B cell (primary cell): ENCODE data around the gene SASS6. TPM values are rescaled to one million over a fixed set of nuclear protein-coding genes. Genes with fewer than 3 reads are reported as not detected.
A peak's percentile ranks its signal among the peaks of the same experiment; 100 is the strongest.

Experiments
- ATAC-seq: fragments of 200-7000 bp; cut with Tn5 transposase; one replicate; pipeline ENCODE4 v1.10.0; 2021; ENCODE audit warnings: low read depth, mild to moderate bottlenecking, moderate number of reproducible peaks, moderate library complexity
- CTCF ChIA-PET: fragments of 350-600 bp; sonication (Branson Sonifier 250); formaldehyde crosslinking; loops from one replicate; lab custom pipeline; 2021; ENCODE audit warnings: antibody characterized with exemption, inconsistent platforms; lab: Charles Lee
- POLR2A ChIA-PET: fragments of 350-600 bp; sonication (Branson Sonifier 250); formaldehyde crosslinking; loops from one replicate; lab custom pipeline; 2021; ENCODE audit warnings: antibody characterized with exemption; lab: Charles Lee
- DNase-seq: peaks from one replicate; pipeline ENCODE4 v3.0.0; 2013
- H2AFZ ChIP-seq: 2 replicates; pipeline ENCODE4 v1.6.1; 2012; ENCODE audit warnings: mild to moderate bottlenecking, low read depth, low read length; ENCODE audit not compliant: insufficient read depth, poor library complexity, severe bottlenecking
- H3K27ac ChIP-seq, 2 donors: 1 replicate in 1 of 2; 2 replicates in 1 of 2; pipeline ENCODE4 v1.5.1; 2012 to 2013; ENCODE audit warnings: low read length in 2 of 2, mild to moderate bottlenecking in 2 of 2, moderate library complexity in 1 of 2
- H3K27me3 ChIP-seq, 4 experiments: fragments of 200-600 bp in 1 of 4; sonication (generic) in 1 of 4; replicated peaks in 1 of 4; 1 replicate in 2 of 4; 2 replicates in 2 of 4; pipeline versions ENCODE4 v1.6.1 to v1.7.0; 2013 to 2016; ENCODE audit warnings: low read length in 3 of 4, mild to moderate bottlenecking in 2 of 4, mixed read lengths in 1 of 4, moderate library complexity in 1 of 4; ENCODE audit not compliant: insufficient read depth in 4 of 4, control insufficient read depth in 3 of 4; ENCODE audit errors: control extremely low read depth in 1 of 4
- H3K36me3 ChIP-seq, 2 experiments: replicated peaks in 1 of 2; 1 replicate in 1 of 2; 2 replicates in 1 of 2; pipeline versions ENCODE4 v1.6.1 to v1.7.1; 2013; ENCODE audit warnings: low read length in 1 of 2; ENCODE audit not compliant: insufficient read depth in 2 of 2, control insufficient read depth in 1 of 2; ENCODE audit errors: control extremely low read depth in 1 of 2, extremely low read depth in 1 of 2
- H3K4me1 ChIP-seq, 2 donors: fragments of 200-600 bp in 1 of 2; sonication (generic) in 1 of 2; 1 replicate in 1 of 2; 2 replicates in 1 of 2; pipeline versions ENCODE4 v1.5.1 to v1.6.1; 2013 to 2017; ENCODE audit warnings: low read length in 2 of 2; ENCODE audit not compliant: control insufficient read depth in 2 of 2, insufficient read depth in 2 of 2
- H3K4me2 ChIP-seq: replicated peaks from 2 replicates; pipeline ENCODE3; 2012; ENCODE audit warnings: mild to moderate bottlenecking, low read depth, low read length; ENCODE audit not compliant: poor library complexity, severe bottlenecking
- H3K4me3 ChIP-seq, 5 experiments: fragments of 200-600 bp in 1 of 5; sonication (generic) in 1 of 5; 1 replicate in 3 of 5; 2 replicates in 2 of 5; pipeline versions ENCODE4 v1.5.1 to v1.7.0; 2011 to 2016; ENCODE audit warnings: low read length in 4 of 5, mild to moderate bottlenecking in 4 of 5, low read depth in 2 of 5, control low read depth in 1 of 5, moderate library complexity in 1 of 5; ENCODE audit not compliant: insufficient read depth in 1 of 5; ENCODE audit errors: control extremely low read depth in 1 of 5, extremely low read depth in 1 of 5
- H3K79me2 ChIP-seq: fragments of 200-600 bp; sonication (generic); one replicate; pipeline ENCODE4 v1.6.0; 2016; ENCODE audit warnings: low read length; ENCODE audit not compliant: control insufficient read depth, insufficient read depth
- H3K9ac ChIP-seq: fragments of 200-600 bp; sonication (generic); 2 replicates; pipeline ENCODE4 v1.6.1; 2017; ENCODE audit warnings: mild to moderate bottlenecking, low read length, moderate library complexity
- H3K9me3 ChIP-seq, 3 donors: one replicate each; pipeline versions ENCODE4 v1.6.1 to v1.7.1; 2013; ENCODE audit warnings: low read length in 2 of 3; ENCODE audit not compliant: control insufficient read depth in 2 of 3, insufficient read depth in 1 of 3; ENCODE audit errors: control extremely low read depth in 1 of 3
- H4K20me1 ChIP-seq: 2 replicates; pipeline ENCODE4 v1.6.0; 2012; ENCODE audit warnings: mild to moderate bottlenecking, low read length; ENCODE audit not compliant: insufficient read depth, control insufficient read depth, poor library complexity, severe bottlenecking
- H3K27ac Mint-ChIP-seq: one replicate; pipeline ENCODE4 v1.8.0; 2021; ENCODE audit warnings: mixed read lengths
- H3K27me3 Mint-ChIP-seq: one replicate; pipeline ENCODE4 v1.8.0; 2021; ENCODE audit warnings: mixed read lengths
- H3K4me1 Mint-ChIP-seq: one replicate; pipeline ENCODE4 v1.8.0; 2021; ENCODE audit warnings: mixed read lengths
- H3K4me3 Mint-ChIP-seq: one replicate; pipeline ENCODE4 v1.8.0; 2021; ENCODE audit warnings: mixed read lengths
- H3K9me3 Mint-ChIP-seq: one replicate; pipeline ENCODE4 v1.8.0; 2022; ENCODE audit warnings: mixed read lengths; ENCODE audit not compliant: insufficient read depth
- CTCF ChIP-seq: fragments of 200-600 bp; IDR thresholded peaks from one replicate; pipeline ENCODE4 v1.8.0; 2022; ENCODE audit warnings: antibody characterized with exemption, mild to moderate bottlenecking
- EZH2 ChIP-seq: IDR thresholded peaks from 2 replicates; pipeline ENCODE4 v1.6.1; 2012; ENCODE audit warnings: borderline replicate concordance, low read depth, mild to moderate bottlenecking, moderate library complexity, low read length; ENCODE audit not compliant: insufficient read depth, poor library complexity, severe bottlenecking
- WGBS: methylation state at CpG from one replicate; pipeline ENCODE4 v1.1.5; 2013; ENCODE audit warnings: missing lambda C conversion rate; ENCODE audit not compliant: insufficient coverage; 5-methylcytosine and 5-hydroxymethylcytosine counted together
- intact Hi-C: fragments of 100-400 bp; cut with micrococcal nuclease; formaldehyde crosslinking; loops from one replicate; pipeline ENCODE4 v1.10.0; 2022
- polyA plus RNA-seq: library from polyadenylated mRNA; depleted of rRNA; stranded (reverse); fragments of >200 nt; gene quantifications from 2 replicates; pipeline ENCODE4 v1.2.3, GENCODE V29; 2012
- total RNA-seq, 2 donors: library from RNA; stranded (reverse); fragments of 120-200 nt in 1 of 2; gene quantifications; 1 replicate in 1 of 2; 2 replicates in 1 of 2; pipeline versions ENCODE4 v1.2.3 to v1.2.4, GENCODE V29; 2013 to 2022

The SASS6 gene
- total and polyA plus RNA-seq, 2 donors (not counting 1 experiment from before 2014, with no cell fraction given), result 1.1 to 7.0 TPM

GRCh38 chr1:100045206-100045605 lies 87.5 kb downstream of the SASS6 start:
- TF ChIP-seq CTCF (no peak), EZH2 (no peak)
- ATAC-seq, result no peak
- intact Hi-C loops, result no loop called here
- Mint-ChIP-seq H3K4me3 (peak overlapping the region; percentile 4), H3K27ac (peak overlapping the region; percentile 11), H3K27me3 (no peaks in the 10 kb centered on the region), H3K9me3 (no peaks in the 10 kb centered on the region), H3K4me1 (peaks cover 75% of the 10 kb centered on the region)
- Histone ChIP-seq H2AFZ (no peak overlapping the region), H3K79me2 (peaks cover 96% of the 10 kb centered on the region), H3K4me3 (no peak overlapping the region), H3K36me3 (peaks cover 0 to 2% of the 10 kb centered on the region in 2 experiments), H3K27me3 (no peaks in the 10 kb centered on the region), H4K20me1 (peaks cover 19% of the 10 kb centered on the region), H3K9ac (no peak overlapping the region), H3K4me1 (peaks cover 36 to 49% of the 10 kb centered on the region in 2 donors), H3K27ac (no peak overlapping the region), H3K9me3 (no peaks in the 10 kb centered on the region), H3K4me2 (no peak overlapping the region)
- DNase-seq, result no peak
- ChIA-PET CTCF (interaction anchor here (0.6 kb wide), 1 partner anchor 18 kb away, joined by 7 read pairs; no protein-coding TSS in a partner anchor), POLR2A (no interaction called here)
- WGBS, result 92% methylated on average over 3 of the region's 5 CpGs

DNA sequence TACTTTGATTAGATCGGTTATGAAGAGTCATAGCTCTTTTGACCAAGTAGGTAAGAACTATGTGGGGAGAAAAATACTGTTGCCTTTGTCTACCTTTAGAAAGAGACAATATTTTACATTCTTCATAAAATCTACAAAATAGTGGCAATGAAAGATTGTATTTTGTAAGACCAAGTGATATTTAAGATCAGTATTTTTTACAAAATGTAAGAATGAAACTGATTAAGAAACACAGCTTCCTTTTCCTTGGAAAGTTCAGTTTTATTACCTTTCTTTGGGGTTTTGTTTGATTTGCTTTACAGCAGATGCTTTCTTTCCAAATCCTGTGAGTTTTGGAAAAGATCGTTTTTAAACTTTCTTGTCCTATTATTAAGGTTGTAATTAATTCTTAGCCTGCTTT lies 93.1 kb downstream of the SASS6 start:
- Histone ChIP-seq H3K27me3 (no peaks in the 10 kb centered on the region), H2AFZ (no peak overlapping the region), H3K9ac (peak overlapping the region; percentile 87), H3K9me3 (no peaks in the 10 kb centered on the region), H3K4me2 (peak overlapping the region; percentile 76), H3K27ac (peak overlapping the region; percentile 96 to 99), H3K79me2 (peaks cover 74% of the 10 kb centered on the region), H3K36me3 (no peaks in the 10 kb centered on the region), H4K20me1 (no peaks in the 10 kb centered on the region), H3K4me1 (peaks cover 28 to 40% of the 10 kb centered on the region in 2 donors), H3K4me3 (peak overlapping the region in 3 of 5 experiments; percentile 87 to 97 (median 96))
- H3K4me1 Mint-ChIP-seq, result peaks cover 52% of the 10 kb centered on the region
- no peak overlapping the region for H3K27ac Mint-ChIP-seq
- DNase-seq (no peak), ATAC-seq (no peak)
- no peaks in the 10 kb centered on the region for H3K9me3 Mint-ChIP-seq
- CTCF ChIA-PET, result interaction anchor here (0.7 kb wide), 1 partner anchor 27 kb away, joined by 3 read pairs; no protein-coding TSS in a partner anchor
- no CpG with 5 or more reads among the region's 2 CpGs for WGBS
- POLR2A ChIA-PET, result no interaction called here
- no peaks in the 10 kb centered on the region for H3K27me3 Mint-ChIP-seq
- intact Hi-C loops, result loop anchor here (2.0 to 10.0 kb wide), 4 partner anchors 208 to 1167 kb away; partner anchors contain the start of genes CDC14A and DBT
- no peak for TF ChIP-seq EZH2
- TF ChIP-seq CTCF, result no peak
- peak overlapping the region; percentile 92 for H3K4me3 Mint-ChIP-seq
